B cell (primary cell): ENCODE results near the gene SP7.

Experiments used
- EZH2 ChIP-seq: IDR thresholded peaks from 2 replicates; pipeline ENCODE4 v1.6.1; 2012; ENCODE audit warnings: borderline replicate concordance, low read depth, mild to moderate bottlenecking, moderate library complexity, low read length; ENCODE audit not compliant: insufficient read depth, poor library complexity, severe bottlenecking
- TF ChIP-seq, protein P1 (sequence below): fragments of 200-600 bp; IDR thresholded peaks from one replicate; pipeline ENCODE4 v1.8.0; 2022; ENCODE audit warnings: antibody characterized with exemption, mild to moderate bottlenecking

- TF ChIP-seq, protein P1, sequence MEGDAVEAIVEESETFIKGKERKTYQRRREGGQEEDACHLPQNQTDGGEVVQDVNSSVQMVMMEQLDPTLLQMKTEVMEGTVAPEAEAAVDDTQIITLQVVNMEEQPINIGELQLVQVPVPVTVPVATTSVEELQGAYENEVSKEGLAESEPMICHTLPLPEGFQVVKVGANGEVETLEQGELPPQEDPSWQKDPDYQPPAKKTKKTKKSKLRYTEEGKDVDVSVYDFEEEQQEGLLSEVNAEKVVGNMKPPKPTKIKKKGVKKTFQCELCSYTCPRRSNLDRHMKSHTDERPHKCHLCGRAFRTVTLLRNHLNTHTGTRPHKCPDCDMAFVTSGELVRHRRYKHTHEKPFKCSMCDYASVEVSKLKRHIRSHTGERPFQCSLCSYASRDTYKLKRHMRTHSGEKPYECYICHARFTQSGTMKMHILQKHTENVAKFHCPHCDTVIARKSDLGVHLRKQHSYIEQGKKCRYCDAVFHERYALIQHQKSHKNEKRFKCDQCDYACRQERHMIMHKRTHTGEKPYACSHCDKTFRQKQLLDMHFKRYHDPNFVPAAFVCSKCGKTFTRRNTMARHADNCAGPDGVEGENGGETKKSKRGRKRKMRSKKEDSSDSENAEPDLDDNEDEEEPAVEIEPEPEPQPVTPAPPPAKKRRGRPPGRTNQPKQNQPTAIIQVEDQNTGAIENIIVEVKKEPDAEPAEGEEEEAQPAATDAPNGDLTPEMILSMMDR = no peak
- TF ChIP-seq EZH2 = no peak
These were observed 42.7 kb upstream of the SP7 start for GRCh38 chr12:53378724-53379388.
